SK-N-MC (cell line): ENCODE data around the gene RUSF1.

Source experiments
- EZH2 ChIP-seq: fragments of 200-600 bp; sonication (generic); IDR thresholded peaks from one replicate; pipeline ENCODE4 v1.6.1; 2017; ENCODE audit warnings: antibody characterized with exemption
- POLR2AphosphoS5 ChIP-seq: IDR thresholded peaks from 2 replicates; pipeline ENCODE4 v1.6.1; 2012; ENCODE audit warnings: mild to moderate bottlenecking, low read depth, low read length, borderline replicate concordance

DNA sequence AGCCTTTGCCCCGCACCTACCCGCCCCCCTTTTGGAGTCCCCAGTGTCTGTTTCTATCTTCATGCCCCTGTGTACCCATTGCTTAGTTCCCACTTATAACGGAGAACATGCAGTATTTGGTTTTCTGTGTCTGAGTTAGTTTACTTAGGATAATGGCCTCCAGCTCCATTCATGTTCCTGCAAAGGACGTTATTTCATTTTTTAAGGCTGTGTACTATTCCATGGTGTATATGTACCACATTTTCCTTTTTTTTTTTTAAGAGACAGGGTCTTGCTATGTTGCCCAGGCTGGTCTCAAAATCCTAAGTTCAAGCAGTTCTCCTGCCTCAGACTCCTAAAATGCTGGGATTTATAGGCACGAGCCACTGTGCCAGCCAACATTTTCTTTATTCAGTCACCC lies 40.3 kb downstream of the RUSF1 start:
- TF ChIP-seq EZH2, result no peak
- TF ChIP-seq POLR2AphosphoS5, result no peak
